Astrocyte of the spinal cord (primary cell): Measurements from ENCODE around the gene PRRT1B.

Source experiments
- DNase-seq: peaks from one replicate; pipeline ENCODE4 v3.0.0; 2011; ENCODE audit warnings: low read depth, low spot score
- H3K4me3 ChIP-seq: 2 replicates; pipeline ENCODE4 v1.5.1; 2011; ENCODE audit warnings: low read depth, mild to moderate bottlenecking, low read length, moderate library complexity
- CTCF ChIP-seq: IDR thresholded peaks from 2 replicates; pipeline ENCODE4 v1.5.1; 2012; ENCODE audit warnings: low read depth, mild to moderate bottlenecking, low read length, inconsistent platforms
- in situ Hi-C: cut with HindIII; loops from 2 replicates; pipeline ENCODE4 v1.10.0; 2017; ENCODE audit warnings: low sequenced_read_pairs

The PRRT1B gene

GRCh38 chr9:131562032-131562959 lies 17.0 kb downstream of the PRRT1B start:
- TF ChIP-seq CTCF = no peak
- no peak overlapping the region for H3K4me3 ChIP-seq
- in situ Hi-C loops = no loop called here
- peak; percentile 12 for DNase-seq

DNA sequence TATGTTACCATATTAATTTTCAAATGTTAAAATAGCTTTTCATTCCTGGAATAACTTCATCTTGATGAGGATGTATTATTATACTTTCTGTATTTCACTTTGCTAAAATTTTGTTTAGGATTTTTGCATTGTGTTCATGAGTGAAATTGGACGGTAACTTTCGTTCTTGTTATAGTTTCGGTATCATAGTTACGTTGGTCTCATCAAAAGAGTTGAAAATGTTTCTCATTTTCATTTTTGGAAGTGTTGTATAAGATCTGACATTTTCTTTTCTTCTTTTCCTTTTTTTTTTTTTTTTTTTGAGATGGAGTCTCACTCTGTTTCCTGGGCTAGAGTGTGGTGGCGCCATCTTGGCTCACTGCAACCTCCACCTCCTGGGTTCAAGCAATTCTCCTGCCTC lies 20.0 kb downstream of the PRRT1B start:
- in situ Hi-C loops = no loop called here
- DNase-seq = no peak

DNA sequence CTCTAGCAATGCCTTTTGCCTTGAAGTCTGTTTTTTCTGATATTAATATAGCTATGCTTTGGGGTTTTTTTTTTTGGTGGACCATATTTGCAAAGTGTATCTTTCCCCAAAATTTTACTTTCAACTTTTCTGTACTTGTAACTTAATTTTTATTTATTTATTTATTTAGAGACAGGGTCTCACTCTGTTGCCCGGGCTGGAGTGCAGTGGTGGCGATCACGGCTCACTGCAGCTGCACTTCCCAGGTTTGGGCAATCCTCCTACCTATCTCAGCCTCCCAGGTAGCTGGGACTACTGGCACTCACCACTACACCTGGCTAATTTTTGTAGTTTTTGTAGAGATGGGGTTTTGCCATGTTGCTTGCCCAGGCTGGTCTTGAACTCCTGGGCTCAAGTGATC lies 20.8 kb downstream of the PRRT1B start:
- H3K4me3 ChIP-seq = no peak overlapping the region
- TF ChIP-seq CTCF = no peak
- DNase-seq = no peak
- in situ Hi-C loops = no loop called here

More for the DNA sequence above, 20.0 kb downstream of the PRRT1B start:
- no peak overlapping the region for H3K4me3 ChIP-seq
- TF ChIP-seq CTCF = no peak

DNA sequence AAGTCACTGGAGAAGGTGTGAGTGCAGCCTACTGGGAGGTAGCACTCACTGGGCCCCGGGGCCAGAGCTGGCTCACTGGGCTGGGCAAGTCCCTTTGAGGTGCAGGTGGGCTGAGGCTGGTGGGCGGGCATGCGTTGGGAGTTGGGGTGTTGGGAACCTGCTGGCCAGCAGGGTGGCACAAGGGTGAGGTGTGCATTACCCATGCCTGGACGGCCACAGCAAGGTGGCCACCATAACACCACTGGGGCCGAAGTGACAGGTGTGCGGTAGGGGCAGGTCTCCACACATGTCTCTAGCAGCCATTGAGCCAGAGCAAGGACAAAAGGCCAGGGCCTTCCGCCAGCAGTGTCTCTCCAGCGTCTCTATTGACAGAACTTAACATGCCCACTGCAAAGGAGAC lies 22.6 kb downstream of the PRRT1B start:
- no peak for DNase-seq
- H3K4me3 ChIP-seq = no peak overlapping the region
- in situ Hi-C loops = no loop called here
- TF ChIP-seq CTCF = no peak

DNA sequence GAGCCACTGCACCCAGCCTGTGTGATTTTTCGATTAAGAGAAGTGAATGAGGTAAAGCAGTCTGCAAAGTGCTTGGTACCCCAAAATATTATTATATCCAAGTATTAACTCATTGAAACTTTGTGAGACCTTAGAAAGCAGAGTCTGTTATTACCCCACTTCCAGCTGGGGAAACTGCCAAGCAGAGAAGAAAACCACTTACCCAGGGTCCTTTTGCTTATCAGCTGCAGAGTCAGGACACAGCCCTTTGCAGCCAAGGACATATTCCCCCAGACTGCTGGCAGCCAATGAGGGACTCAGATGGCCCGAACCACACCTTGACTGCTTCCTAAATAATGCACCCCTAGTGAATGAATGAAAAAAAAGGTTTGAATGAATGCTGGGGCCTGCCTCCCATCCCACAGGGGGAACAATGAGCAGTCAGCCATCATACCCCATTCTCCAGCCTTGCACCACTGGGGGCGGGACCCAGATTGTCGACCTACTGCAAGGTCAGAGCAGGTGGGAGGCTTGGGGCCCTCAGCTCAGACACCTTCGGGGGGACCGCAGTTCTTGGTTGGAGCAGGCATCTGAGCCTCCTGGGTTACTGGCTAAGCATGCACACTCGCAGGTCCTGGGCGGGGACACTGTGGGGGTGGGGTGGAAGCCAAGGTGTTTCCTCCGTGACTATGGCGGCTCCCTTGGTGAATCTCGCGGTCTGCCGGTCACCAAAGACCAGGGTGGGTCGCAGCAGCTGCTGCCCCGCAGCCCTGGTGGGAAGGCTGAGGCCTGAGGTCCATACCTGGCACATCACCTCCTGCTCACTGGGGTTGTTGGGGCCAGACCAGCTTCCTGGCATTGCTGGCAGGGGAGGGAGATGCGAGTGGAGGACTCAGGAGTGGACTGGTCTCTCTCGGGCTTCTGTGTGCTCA lies 29.7 kb downstream of the PRRT1B start:
- no peak for DNase-seq
- in situ Hi-C loops = no loop called here
- no peak for TF ChIP-seq CTCF
- no peak overlapping the region for H3K4me3 ChIP-seq

- in situ Hi-C loops = no loop called here
- no peak for DNase-seq
- no peak for TF ChIP-seq CTCF
- H3K4me3 ChIP-seq = no peak overlapping the region
Measured at GRCh38 chr9:131575946-131576853, 30.9 kb downstream of the PRRT1B start.
